Measurements from ENCODE around the gene DIS3.

DIS3 gene

DNA sequence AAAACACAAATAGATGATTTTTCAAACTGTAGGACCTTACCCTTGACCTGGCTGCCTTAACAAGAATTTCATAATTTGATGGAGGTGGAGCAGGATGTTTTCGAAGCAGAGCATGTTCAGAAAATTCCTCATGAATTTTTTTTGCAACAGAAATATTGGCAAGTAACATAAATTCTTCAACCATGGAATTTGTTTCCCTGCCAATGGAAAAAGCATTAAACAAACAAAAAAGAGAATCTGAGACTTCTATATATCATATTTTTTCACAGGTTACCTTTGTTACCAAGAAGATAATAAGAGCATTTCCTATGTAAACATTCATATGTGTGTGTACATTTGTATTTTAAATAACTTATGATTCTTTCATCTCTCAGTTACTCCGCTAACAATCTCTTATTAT is 18.3 kb downstream of the DIS3 start:
- Histone ChIP-seq H3K9me3 (ENCODE audit: insufficient read depth, low read length) (no peaks in the 10 kb centered on the region), H3K9ac (ENCODE audit: insufficient read length, low read depth) (no peak overlapping the region), H3K36me3 (ENCODE audit: insufficient read depth, insufficient read length, low read length) (peaks cover 88% of the 10 kb centered on the region), H3K4me3 (ENCODE audit: insufficient read length, low read depth) (no peak overlapping the region), H3K4me1 (ENCODE audit: insufficient read depth, insufficient read length) (no peaks in the 10 kb centered on the region), H3K27me3 (ENCODE audit: insufficient read depth, insufficient read length) (no peaks in the 10 kb centered on the region)
- TF ChIP-seq YY1 (IDR thresholded peaks at IDR 0.05; ENCODE audit: insufficient read depth, insufficient read length) (no peak), SUZ12 (IDR thresholded peaks at IDR 0.05; ENCODE audit: extremely low read depth, insufficient read depth, insufficient read length) (no peak), ZNF274 (IDR thresholded peaks at IDR 0.05; ENCODE audit: low read depth, low read length) (no peak)
- DNase-seq (ENCODE audit: low read depth, low spot score) = no peak

DNA sequence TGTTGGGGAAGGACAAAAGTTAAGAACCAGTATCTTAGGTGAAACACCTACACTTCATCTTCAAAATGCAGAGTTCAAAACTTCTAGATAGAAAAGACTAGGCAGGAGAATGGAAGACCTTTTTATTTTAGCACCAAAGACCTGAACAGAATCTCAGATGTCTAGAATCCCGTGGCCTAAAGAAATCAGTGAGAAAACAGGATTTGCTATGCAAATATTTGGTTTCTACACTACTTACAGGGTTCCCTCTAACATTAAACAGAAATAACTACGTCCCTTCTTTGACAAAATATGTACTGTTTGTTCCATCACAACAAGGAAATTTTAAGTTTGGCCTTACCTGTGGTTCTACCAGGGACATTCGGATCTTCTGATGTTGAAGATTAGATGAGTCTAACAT is 21.5 kb downstream of the DIS3 start:
- Histone ChIP-seq H3K36me3 (ENCODE audit: insufficient read depth, insufficient read length, low read length) (peaks cover 77% of the 10 kb centered on the region), H3K4me3 (ENCODE audit: insufficient read length, low read depth) (no peak overlapping the region), H3K27me3 (ENCODE audit: insufficient read depth, insufficient read length) (no peaks in the 10 kb centered on the region), H3K9ac (ENCODE audit: insufficient read length, low read depth) (no peak overlapping the region), H3K4me1 (ENCODE audit: insufficient read depth, insufficient read length) (no peaks in the 10 kb centered on the region), H3K9me3 (ENCODE audit: insufficient read depth, low read length) (no peaks in the 10 kb centered on the region)
- DNase-seq (ENCODE audit: low read depth, low spot score) = no peak
- TF ChIP-seq SUZ12 (IDR thresholded peaks at IDR 0.05; ENCODE audit: extremely low read depth, insufficient read depth, insufficient read length) = no peak
- no peak for TF ChIP-seq YY1 (IDR thresholded peaks at IDR 0.05; ENCODE audit: insufficient read depth, insufficient read length)
- TF ChIP-seq ZNF274 (IDR thresholded peaks at IDR 0.05; ENCODE audit: low read depth, low read length) = no peak

DNA sequence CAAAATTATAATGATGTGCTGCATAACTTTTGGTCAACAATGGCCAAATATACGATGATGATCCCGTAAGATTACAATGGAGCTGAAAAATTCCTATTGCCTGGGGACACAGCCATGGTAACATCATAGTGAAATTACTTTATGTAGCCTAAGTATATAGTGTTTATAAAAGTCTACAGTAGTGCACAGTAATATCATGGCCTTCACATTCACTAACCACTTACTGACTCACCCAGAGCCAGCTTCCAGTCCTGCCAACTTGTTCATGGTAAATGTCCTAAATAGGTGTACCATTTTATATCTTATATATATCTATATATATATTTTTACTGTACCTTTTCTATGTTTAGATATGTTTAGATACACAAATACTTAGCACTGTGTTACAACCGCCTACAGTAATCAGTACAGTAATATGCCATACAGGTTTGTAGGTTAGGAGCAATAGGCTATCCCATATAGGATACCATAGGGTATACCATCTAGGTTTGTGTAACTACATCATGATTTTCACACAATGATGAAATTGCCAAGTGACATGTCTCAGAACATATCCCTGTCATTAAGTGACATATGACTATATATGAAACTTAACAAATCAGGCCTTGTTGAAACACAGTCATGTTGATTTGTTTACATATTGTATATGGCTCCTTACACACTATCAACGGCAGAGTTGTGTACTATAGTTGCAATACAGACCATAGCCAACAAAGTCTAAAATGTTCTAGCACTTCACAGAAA is 23.7 kb downstream of the DIS3 start:
- DNase-seq (ENCODE audit: low read depth, low spot score) = no peak
- TF ChIP-seq YY1 (IDR thresholded peaks at IDR 0.05; ENCODE audit: insufficient read depth, insufficient read length) (no peak), ZNF274 (IDR thresholded peaks at IDR 0.05; ENCODE audit: low read depth, low read length) (no peak), SUZ12 (IDR thresholded peaks at IDR 0.05; ENCODE audit: extremely low read depth, insufficient read depth, insufficient read length) (no peak)
- H3K4me3 ChIP-seq (ENCODE audit: insufficient read length, low read depth) = no peak overlapping the region
- H3K27me3 ChIP-seq (ENCODE audit: insufficient read depth, insufficient read length) = no peaks in the 10 kb centered on the region
- peaks cover 83% of the 10 kb centered on the region for H3K36me3 ChIP-seq (ENCODE audit: insufficient read depth, insufficient read length, low read length)
- H3K9me3 ChIP-seq (ENCODE audit: insufficient read depth, low read length) = no peaks in the 10 kb centered on the region
- H3K9ac ChIP-seq (ENCODE audit: insufficient read length, low read depth) = no peak overlapping the region
- no peaks in the 10 kb centered on the region for H3K4me1 ChIP-seq (ENCODE audit: insufficient read depth, insufficient read length)

DNA sequence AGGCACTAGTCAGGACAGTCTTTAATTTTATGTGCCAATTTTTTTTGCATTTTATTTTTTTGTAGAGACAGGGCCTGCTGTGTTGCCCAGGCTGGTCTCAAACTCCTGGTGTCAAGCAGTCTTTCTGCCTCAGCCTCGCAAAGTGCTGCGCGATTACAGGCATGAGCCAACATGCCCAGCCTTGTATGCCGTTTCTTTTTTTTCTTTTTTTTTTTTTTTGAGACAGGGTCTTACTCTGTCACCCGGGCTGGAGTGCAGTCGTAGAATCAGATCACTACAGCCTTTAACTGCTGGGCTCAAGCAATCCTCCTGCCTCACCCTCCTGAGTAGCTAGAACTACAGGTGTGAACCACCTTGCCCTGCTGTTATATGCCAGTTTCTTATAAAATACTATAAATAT is 27.6 kb downstream of the DIS3 start:
- no peak for DNase-seq (ENCODE audit: low read depth, low spot score)
- peaks cover 67% of the 10 kb centered on the region for H3K36me3 ChIP-seq (ENCODE audit: insufficient read depth, insufficient read length, low read length)
- H3K27me3 ChIP-seq (ENCODE audit: insufficient read depth, insufficient read length) = no peaks in the 10 kb centered on the region
- TF ChIP-seq SUZ12 (IDR thresholded peaks at IDR 0.05; ENCODE audit: extremely low read depth, insufficient read depth, insufficient read length) (no peak), YY1 (IDR thresholded peaks at IDR 0.05; ENCODE audit: insufficient read depth, insufficient read length) (no peak), ZNF274 (IDR thresholded peaks at IDR 0.05; ENCODE audit: low read depth, low read length) (no peak)
- H3K9me3 ChIP-seq (ENCODE audit: insufficient read depth, low read length) = no peaks in the 10 kb centered on the region
- H3K9ac ChIP-seq (ENCODE audit: insufficient read length, low read depth) = no peak overlapping the region
- H3K4me3 ChIP-seq (ENCODE audit: insufficient read length, low read depth) = no peak overlapping the region
- no peaks in the 10 kb centered on the region for H3K4me1 ChIP-seq (ENCODE audit: insufficient read depth, insufficient read length)

DNA sequence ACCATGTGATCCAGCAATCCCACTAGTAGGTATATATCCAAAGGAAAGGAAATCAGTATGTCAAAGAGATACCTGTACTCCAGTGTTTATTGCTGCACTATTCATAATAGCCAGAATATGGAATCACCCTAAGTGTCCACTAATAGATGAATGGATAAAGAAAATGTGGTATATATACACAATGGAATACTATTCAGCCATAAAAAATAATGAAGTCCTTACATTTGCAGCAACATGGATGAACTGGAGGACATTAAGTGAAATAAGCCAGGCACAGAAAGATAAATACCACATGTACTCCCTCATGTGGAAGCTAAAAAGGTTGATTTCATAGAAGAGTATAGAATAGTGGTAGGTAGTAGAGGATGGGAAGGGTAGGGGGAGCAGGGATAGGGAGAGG is 30.5 kb downstream of the DIS3 start:
- Histone ChIP-seq H3K36me3 (ENCODE audit: insufficient read depth, insufficient read length, low read length) (peaks cover 71% of the 10 kb centered on the region), H3K27me3 (ENCODE audit: insufficient read depth, insufficient read length) (no peaks in the 10 kb centered on the region), H3K9ac (ENCODE audit: insufficient read length, low read depth) (no peak overlapping the region), H3K4me3 (ENCODE audit: insufficient read length, low read depth) (no peak overlapping the region), H3K9me3 (ENCODE audit: insufficient read depth, low read length) (no peaks in the 10 kb centered on the region), H3K4me1 (ENCODE audit: insufficient read depth, insufficient read length) (no peaks in the 10 kb centered on the region)
- TF ChIP-seq YY1 (IDR thresholded peaks at IDR 0.05; ENCODE audit: insufficient read depth, insufficient read length) = no peak
- no peak for TF ChIP-seq ZNF274 (IDR thresholded peaks at IDR 0.05; ENCODE audit: low read depth, low read length)
- TF ChIP-seq SUZ12 (IDR thresholded peaks at IDR 0.05; ENCODE audit: extremely low read depth, insufficient read depth, insufficient read length) = no peak
- no peak for DNase-seq (ENCODE audit: low read depth, low spot score)

DNA sequence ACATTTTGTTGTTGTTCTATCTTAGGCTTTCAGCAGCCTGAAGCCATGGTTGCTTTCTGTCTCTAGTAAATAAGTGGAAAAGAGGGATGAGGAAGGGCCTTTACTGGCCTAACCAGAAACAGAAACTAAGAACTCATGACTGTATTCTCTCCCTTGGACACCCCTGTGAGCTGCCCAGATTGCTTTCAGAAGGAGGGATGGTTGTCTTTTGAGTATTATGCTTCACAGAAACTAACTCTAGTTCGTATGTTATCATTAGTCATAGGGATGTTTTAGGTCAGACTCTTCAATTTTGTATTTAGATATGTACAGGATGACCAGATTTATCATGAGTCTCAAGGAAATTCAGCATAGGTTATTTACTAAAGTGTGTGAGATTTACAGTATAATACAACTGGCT is 36.4 kb downstream of the DIS3 start:
- Histone ChIP-seq H3K9me3 (ENCODE audit: insufficient read depth, low read length) (no peaks in the 10 kb centered on the region), H3K9ac (ENCODE audit: insufficient read length, low read depth) (no peak overlapping the region), H3K27me3 (ENCODE audit: insufficient read depth, insufficient read length) (no peaks in the 10 kb centered on the region), H3K4me1 (ENCODE audit: insufficient read depth, insufficient read length) (no peaks in the 10 kb centered on the region), H3K4me3 (ENCODE audit: insufficient read length, low read depth) (no peak overlapping the region), H3K36me3 (ENCODE audit: insufficient read depth, insufficient read length, low read length) (peaks cover 50% of the 10 kb centered on the region)
- DNase-seq (ENCODE audit: low read depth, low spot score) = no peak
- TF ChIP-seq SUZ12 (IDR thresholded peaks at IDR 0.05; ENCODE audit: extremely low read depth, insufficient read depth, insufficient read length) = no peak
- TF ChIP-seq ZNF274 (IDR thresholded peaks at IDR 0.05; ENCODE audit: low read depth, low read length) = no peak

DNA sequence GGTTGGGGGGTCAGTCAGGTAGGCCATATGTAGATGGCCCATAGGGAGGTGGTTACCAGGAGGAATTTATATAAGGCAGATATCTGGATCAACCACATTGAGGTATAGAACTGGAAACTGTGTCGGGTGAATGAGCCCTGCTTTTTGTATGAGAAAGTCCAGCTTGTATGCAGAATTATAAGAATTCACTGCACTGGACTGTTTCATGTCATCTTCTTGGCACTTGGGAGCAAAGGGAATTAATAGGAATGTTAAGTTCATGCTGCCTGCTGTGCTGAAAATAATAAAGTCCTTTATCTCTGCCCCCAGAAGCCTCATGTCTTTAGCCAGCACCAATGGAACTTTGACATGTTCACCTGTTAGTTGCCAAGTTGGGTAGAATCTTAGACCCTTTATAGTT is 41.7 kb downstream of the DIS3 start:
- Histone ChIP-seq H3K4me1 (ENCODE audit: insufficient read depth, insufficient read length) (no peaks in the 10 kb centered on the region), H3K36me3 (ENCODE audit: insufficient read depth, insufficient read length, low read length) (peaks cover 62% of the 10 kb centered on the region), H3K4me3 (ENCODE audit: insufficient read length, low read depth) (no peak overlapping the region), H3K9ac (ENCODE audit: insufficient read length, low read depth) (no peak overlapping the region), H3K9me3 (ENCODE audit: insufficient read depth, low read length) (no peaks in the 10 kb centered on the region), H3K27me3 (ENCODE audit: insufficient read depth, insufficient read length) (no peaks in the 10 kb centered on the region)
- TF ChIP-seq YY1 (IDR thresholded peaks at IDR 0.05; ENCODE audit: insufficient read depth, insufficient read length) (no peak), ZNF274 (IDR thresholded peaks at IDR 0.05; ENCODE audit: low read depth, low read length) (no peak), SUZ12 (IDR thresholded peaks at IDR 0.05; ENCODE audit: extremely low read depth, insufficient read depth, insufficient read length) (no peak)
- DNase-seq (ENCODE audit: low read depth, low spot score) = no peak

Measured in NT2/D1 (cell line).